ENCODE results near the gene NEUROG2.

DNA sequence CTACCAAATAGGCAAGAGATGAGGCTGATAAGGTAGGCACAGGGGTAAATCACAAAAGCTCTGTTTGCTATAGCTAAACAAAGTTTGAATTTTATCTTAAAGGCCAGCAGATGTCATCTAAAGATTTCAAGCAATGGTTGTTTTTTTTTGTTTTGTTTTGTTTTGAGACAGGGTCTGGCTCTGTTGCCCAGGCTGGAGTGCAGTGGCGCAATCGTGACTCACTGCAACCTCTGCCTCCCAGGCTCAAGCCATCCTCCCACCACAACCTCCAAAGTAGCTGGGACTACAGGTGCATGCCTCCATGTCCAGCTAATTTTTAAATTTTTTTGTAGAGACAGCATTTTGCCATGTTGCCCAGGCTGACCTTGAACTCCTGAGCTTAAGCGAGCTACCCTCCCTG, 43.1 kb upstream of the NEUROG2 start:
- TF ChIP-seq, protein P1, sequence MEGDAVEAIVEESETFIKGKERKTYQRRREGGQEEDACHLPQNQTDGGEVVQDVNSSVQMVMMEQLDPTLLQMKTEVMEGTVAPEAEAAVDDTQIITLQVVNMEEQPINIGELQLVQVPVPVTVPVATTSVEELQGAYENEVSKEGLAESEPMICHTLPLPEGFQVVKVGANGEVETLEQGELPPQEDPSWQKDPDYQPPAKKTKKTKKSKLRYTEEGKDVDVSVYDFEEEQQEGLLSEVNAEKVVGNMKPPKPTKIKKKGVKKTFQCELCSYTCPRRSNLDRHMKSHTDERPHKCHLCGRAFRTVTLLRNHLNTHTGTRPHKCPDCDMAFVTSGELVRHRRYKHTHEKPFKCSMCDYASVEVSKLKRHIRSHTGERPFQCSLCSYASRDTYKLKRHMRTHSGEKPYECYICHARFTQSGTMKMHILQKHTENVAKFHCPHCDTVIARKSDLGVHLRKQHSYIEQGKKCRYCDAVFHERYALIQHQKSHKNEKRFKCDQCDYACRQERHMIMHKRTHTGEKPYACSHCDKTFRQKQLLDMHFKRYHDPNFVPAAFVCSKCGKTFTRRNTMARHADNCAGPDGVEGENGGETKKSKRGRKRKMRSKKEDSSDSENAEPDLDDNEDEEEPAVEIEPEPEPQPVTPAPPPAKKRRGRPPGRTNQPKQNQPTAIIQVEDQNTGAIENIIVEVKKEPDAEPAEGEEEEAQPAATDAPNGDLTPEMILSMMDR (IDR thresholded peaks at IDR 0.05): no peak
- TF ChIP-seq POLR2A (IDR thresholded peaks at IDR 0.05) (no peak), POLR2AphosphoS5 (IDR thresholded peaks at IDR 0.05) (no peak), EP300 (IDR thresholded peaks at IDR 0.05) (no peak)
